Osteocyte (in vitro differentiated cells): ENCODE data around the gene CDH12. TPM values are rescaled to one million over a fixed set of nuclear protein-coding genes. Genes with fewer than 3 reads are reported as not detected.
"Not testable (repeated sequence)": the region's sequence is repeated elsewhere in the genome, so short reads cannot be mapped to it uniquely, and the experiment has no call there.

Source experiments
- DNase-seq: peaks from one replicate; pipeline ENCODE4 v3.0.0; 2021; ENCODE audit warnings: mixed read lengths; ENCODE audit not compliant: unreplicated experiment; ENCODE audit errors: extremely low spot score
- H3K27ac Mint-ChIP-seq: one replicate; pipeline ENCODE4 v1.8.0; 2021; ENCODE audit warnings: mild to moderate bottlenecking, mixed read lengths; ENCODE audit not compliant: unreplicated experiment
- H3K27me3 Mint-ChIP-seq: one replicate; pipeline ENCODE4 v1.8.0; 2021; ENCODE audit warnings: mixed read lengths; ENCODE audit not compliant: unreplicated experiment
- H3K36me3 Mint-ChIP-seq: one replicate; pipeline ENCODE4 v1.8.0; 2021; ENCODE audit warnings: mixed read lengths; ENCODE audit not compliant: unreplicated experiment
- H3K4me1 Mint-ChIP-seq: one replicate; pipeline ENCODE4 v1.8.0; 2021; ENCODE audit warnings: mixed read lengths; ENCODE audit not compliant: unreplicated experiment
- H3K4me3 Mint-ChIP-seq: one replicate; pipeline ENCODE4 v1.8.0; 2021; ENCODE audit warnings: mild to moderate bottlenecking, moderate library complexity, mixed read lengths; ENCODE audit not compliant: unreplicated experiment
- H3K9me3 Mint-ChIP-seq: one replicate; pipeline ENCODE4 v1.8.0; 2021; ENCODE audit warnings: mixed read lengths; ENCODE audit not compliant: unreplicated experiment
- total RNA-seq: library from RNA; stranded (reverse); gene quantifications from 2 replicates; pipeline ENCODE4 v1.2.1, GENCODE V29; 2021
- TF ChIP-seq, protein P1 (sequence below): fragments of 200-600 bp; sonication (generic); IDR thresholded peaks from 2 replicates; pipeline ENCODE4 v1.5.0; 2021; ENCODE audit warnings: antibody characterized with exemption, mild to moderate bottlenecking, moderate library complexity

Gene CDH12
- total RNA-seq, 1 donor from 2014 or later = not detected

DNA sequence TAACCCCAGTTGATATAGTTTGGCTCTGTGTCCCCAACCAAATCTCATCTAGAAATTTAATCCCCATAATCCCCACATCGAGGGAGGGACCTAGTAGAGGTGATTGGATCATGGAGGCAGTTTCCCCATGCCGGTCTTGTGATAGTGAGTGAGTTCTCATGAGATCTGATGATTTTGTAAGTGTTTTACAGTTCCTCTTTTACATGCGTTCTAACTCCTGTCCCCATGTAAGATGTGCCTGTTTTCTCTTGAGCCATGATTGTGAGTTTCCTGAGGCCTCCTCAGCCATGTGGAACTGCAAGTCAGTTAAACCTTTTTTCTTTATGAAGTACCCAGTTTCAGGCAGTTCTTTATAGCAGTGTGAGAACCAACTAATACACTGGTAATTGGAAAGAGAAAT, 73.6 kb downstream of the CDH12 start:
- Mint-ChIP-seq H3K27me3 (peaks cover 7% of the 10 kb centered on the region), H3K27ac (no peak overlapping the region), H3K4me3 (no peak overlapping the region), H3K9me3 (no peaks in the 10 kb centered on the region), H3K36me3 (no peaks in the 10 kb centered on the region), H3K4me1 (no peaks in the 10 kb centered on the region)
- TF ChIP-seq, protein P1, sequence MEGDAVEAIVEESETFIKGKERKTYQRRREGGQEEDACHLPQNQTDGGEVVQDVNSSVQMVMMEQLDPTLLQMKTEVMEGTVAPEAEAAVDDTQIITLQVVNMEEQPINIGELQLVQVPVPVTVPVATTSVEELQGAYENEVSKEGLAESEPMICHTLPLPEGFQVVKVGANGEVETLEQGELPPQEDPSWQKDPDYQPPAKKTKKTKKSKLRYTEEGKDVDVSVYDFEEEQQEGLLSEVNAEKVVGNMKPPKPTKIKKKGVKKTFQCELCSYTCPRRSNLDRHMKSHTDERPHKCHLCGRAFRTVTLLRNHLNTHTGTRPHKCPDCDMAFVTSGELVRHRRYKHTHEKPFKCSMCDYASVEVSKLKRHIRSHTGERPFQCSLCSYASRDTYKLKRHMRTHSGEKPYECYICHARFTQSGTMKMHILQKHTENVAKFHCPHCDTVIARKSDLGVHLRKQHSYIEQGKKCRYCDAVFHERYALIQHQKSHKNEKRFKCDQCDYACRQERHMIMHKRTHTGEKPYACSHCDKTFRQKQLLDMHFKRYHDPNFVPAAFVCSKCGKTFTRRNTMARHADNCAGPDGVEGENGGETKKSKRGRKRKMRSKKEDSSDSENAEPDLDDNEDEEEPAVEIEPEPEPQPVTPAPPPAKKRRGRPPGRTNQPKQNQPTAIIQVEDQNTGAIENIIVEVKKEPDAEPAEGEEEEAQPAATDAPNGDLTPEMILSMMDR = no peak
- no peak for DNase-seq

DNA sequence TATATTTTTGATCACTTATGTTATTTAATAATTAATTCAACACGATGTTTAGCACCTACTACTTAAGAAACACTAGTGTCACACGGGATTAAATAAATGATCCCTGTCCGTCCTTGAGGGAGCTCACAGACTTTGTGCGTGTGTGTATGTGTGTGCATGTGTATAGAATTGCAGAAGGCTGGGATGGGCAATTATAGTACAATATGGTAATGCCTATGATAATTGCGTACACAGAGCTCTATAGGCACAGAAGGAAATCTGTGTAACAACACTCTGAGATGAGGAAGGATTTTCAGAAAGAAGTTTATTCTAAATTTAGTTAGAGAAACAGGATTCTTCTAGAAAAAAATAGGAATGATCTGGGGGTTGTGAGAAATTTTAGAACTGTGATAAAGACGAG, 76.9 kb downstream of the CDH12 start:
- no peak overlapping the region for H3K4me3 Mint-ChIP-seq
- TF ChIP-seq, protein P1 = no peak
- peaks cover 6% of the 10 kb centered on the region for H3K9me3 Mint-ChIP-seq
- peaks cover under 1% of the 10 kb centered on the region for H3K27me3 Mint-ChIP-seq
- no peak overlapping the region for H3K27ac Mint-ChIP-seq
- DNase-seq = no peak
- H3K4me1 Mint-ChIP-seq = no peaks in the 10 kb centered on the region
- H3K36me3 Mint-ChIP-seq = no peaks in the 10 kb centered on the region

DNA sequence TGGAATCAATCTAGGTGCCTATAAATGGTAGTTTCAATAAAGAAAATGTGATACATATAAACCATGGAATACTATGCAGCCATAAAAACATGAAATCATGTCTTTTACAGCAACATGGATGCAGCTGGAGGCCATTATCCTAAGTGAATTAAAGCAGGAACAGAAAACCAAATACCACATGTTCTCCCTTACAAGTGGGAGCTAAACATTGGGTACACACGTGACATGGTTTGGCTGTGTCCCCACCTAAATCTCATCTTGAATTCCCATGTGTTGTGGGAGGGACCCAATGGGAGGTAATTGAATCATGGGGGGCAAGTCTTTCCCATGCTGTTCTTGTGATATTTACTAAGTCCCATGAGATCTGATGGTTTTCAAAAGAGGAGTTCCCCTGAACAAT, 78.9 kb downstream of the CDH12 start:
- H3K27ac Mint-ChIP-seq, H3K36me3 Mint-ChIP-seq, DNase-seq, H3K9me3 Mint-ChIP-seq, H3K27me3 Mint-ChIP-seq, H3K4me3 Mint-ChIP-seq, H3K4me1 Mint-ChIP-seq: not testable (repeated sequence)

DNA sequence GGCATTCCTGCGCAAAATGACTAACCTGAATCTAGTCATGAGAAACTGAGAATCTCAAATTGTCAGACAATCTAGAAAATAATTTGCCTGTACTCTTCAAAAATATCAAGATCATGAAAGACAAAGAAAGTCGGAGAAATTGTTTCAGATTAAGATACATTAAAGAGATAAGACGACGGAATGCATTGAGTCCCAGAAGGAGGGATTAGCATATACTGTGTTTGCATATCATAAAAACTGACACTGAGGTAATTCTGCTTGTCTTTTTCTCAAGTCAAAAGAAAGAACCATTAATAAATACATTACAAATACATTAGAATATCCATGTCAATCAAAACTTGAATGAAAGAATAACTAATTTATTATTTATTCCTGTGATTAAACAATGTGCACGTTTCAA, 88.4 kb downstream of the CDH12 start:
- TF ChIP-seq, protein P1 = no peak
- Mint-ChIP-seq H3K27ac (no peak overlapping the region), H3K4me1 (no peaks in the 10 kb centered on the region), H3K9me3 (no peaks in the 10 kb centered on the region), H3K27me3 (peaks cover 4% of the 10 kb centered on the region), H3K36me3 (no peaks in the 10 kb centered on the region), H3K4me3 (no peak overlapping the region)
- no peak for DNase-seq

DNA sequence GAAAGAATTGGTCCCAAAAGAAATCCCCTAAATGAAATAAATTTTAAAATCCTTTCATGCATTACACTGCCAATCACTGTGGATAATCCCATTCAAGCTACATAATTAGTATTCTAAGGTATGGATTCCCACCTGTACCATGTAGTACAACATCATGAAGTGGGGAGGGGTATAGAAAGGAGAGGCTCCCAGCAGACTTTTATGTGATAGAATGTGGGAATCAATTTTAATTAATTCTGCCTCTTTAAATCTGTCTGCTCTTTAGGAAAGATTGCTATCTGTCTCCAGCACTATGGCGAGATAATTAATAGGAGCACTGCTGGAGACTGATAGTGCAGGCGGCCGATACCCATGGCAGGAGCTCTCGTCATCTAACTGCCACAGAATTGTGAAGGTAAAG, 95.4 kb downstream of the CDH12 start:
- no peaks in the 10 kb centered on the region for H3K4me1 Mint-ChIP-seq
- DNase-seq = no peak

More for the DNA sequence above, 95.4 kb downstream of the CDH12 start:
- Mint-ChIP-seq H3K27ac (no peak overlapping the region), H3K27me3 (no peaks in the 10 kb centered on the region), H3K4me3 (no peak overlapping the region), H3K9me3 (no peaks in the 10 kb centered on the region), H3K36me3 (no peaks in the 10 kb centered on the region)
- TF ChIP-seq, protein P1 = no peak
